GM04503 (cell line): ENCODE measurements around the gene DOCK3.
"Not testable (repeated sequence)": the region's sequence is repeated elsewhere in the genome, so short reads cannot be mapped to it uniquely, and the experiment has no call there.

Experiments used
- DNase-seq: peaks from one replicate; pipeline ENCODE4 v3.0.0-alpha.2; 2012; ENCODE audit warnings: low read depth

The DOCK3 gene

DNA sequence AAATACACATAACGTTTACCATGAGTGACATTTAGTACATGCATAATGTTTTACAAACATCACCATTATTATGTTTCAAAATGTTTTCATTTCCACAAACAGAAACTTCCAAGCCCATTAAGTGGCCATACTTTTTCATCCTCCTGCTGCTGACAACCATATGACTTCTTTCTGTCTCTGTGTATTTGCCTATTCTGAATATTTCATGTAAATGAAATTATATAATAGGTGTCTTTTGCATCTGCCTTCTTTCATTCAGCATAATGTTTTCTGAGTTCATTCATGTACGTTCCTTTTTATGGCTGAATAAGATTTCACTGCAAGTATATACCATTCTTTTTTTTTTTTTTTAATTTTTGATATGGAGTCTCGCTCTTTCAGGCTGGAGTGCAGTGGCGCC is 209.0 kb downstream of the DOCK3 start:
- no peak for DNase-seq

DNA sequence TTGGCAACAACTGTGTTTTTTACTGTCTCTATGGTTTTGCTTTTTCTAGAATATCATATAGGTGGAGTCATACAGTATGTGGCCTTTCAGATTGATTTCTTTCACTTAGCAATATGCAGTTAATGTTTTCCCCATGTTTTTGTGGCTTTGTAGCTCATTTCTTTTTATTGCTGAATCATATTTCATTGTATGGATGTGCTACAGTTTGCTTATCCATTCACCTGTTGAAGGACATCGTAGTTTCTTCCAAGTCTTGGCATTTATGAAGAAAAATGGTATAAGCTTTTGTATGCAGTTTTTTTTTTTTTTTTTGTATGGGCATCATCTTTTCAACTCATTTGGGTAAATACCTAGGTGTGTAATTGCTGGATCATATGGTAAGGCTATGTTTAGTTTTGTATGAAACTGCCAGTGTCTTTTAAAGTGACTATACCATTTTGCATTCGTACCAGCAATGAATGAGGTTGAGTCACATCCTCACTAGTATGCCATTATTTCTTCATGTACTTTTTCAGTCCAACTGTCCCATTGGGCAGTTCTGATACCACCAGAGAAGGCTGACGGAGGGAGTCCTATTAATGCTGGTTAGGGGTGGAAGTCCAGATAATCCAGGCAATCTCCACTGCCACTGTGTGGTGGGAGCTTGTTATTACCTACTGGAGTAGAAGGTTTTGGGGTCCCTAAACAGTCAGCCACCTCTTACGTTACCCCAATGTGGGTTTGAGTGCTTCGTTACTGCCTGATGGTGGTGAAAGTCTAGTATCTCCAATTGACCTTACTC is 210.5 kb downstream of the DOCK3 start:
- no peak for DNase-seq

DNA sequence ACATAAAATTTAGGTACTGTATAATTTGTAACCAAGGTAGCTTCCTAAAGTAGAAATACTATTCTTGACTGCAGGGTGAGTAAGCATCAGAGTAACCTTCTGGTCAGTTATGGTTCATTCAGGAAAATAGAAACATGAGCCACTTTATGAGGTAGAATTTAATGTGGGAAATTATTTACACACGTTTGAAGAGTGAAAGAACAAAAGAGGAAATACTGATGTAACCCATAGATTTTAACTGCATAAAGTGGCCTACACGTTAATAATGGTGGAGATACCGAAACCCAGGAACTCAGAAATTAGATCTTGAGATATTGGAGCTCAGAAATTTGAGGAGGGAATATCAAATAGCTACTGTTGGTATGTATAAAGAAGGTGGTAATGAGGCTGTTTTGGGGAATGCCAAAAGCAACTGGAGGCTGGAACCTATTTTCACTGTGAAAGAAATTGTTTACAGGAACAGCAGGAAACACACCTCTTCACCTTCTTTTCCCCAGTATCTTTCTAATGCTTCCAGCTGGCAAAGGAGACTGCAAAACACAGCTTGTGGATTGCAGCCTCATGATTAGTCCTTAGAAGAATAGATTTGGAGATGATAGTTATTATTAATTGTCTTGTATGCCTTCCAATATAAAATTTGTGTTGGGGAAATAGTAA is 216.1 kb downstream of the DOCK3 start:
- no peak for DNase-seq

DNA sequence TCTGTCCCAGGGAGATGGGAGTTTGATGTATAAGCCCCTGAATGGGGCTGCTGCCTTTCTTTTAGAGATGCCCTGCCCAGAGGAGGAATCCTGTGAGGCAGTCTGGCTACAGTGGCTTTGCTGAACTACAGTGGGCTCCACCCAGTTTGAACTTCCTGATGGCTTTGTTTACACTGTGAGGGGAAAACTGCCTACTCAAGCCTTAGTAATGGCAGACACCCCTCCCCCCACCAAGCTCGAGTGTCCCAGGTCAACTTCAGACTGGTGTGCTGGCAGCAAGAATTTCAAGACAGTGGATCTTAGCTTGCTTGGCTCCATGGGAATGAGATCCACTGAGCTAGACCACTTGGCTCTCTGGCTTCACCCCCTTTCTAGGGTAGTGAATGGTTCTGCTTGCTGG is 226.4 kb downstream of the DOCK3 start:
- not testable (repeated sequence) for DNase-seq

DNA sequence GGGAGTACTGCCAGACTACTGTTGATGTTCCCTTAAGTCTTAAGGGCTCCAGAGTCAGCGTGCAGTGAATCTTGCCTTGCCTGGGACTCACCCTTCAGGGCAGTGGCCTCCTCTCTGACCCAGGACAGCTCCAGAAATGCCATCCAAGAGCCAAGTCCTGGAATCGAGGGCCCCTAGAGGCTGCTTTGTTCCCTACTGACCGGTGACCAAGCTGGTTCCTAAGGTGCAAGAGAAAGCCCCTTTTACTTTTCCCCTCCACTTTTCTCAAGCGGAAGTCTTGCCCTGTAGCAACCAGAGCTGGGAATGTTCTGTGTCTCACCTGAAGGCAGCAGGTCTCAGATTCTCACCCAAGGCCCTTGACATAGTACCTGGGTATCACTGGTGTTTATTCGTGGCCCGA is 238.0 kb downstream of the DOCK3 start:
- DNase-seq = no peak

DNA sequence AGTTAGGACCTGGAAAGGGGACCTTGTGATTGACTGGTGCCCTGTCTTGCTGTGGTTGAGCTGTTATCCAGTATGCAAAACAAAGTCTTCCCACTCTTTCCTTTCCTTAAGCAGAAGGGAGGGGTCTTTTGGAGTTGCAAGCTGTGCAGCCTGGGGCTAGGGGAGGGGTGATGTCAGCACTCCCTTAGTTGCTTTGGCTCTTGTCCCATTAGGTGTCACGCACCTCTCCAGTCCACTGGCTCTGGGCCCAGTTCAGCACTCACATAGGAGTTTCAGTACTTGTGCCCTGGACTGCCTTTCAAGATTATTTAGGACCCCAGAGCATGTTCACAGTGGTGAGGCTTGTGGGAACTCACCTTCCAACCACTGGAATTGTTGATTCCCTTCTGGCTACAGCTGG is 238.5 kb downstream of the DOCK3 start:
- DNase-seq = no peak

DNA sequence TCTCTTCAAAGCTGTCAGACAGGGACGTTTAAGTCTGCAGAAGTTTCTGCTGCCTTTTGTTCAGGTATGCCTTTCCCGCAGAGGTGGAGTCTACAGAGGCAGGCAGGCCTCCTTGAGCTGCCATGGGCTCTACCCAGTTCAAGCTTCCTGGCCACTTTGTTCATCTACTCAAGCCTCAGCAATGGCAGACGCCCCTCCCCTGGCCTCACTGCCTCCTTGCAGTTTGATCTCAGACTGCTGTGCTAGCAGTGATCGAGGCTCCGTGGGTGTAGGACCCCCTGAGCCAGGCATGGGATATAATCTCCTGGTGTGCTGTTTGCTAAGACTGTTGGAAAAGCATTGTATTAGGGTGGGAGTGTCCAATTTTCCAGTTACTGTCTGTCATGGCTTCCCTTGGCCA is 247.3 kb downstream of the DOCK3 start:
- DNase-seq = not testable (repeated sequence)

DNA sequence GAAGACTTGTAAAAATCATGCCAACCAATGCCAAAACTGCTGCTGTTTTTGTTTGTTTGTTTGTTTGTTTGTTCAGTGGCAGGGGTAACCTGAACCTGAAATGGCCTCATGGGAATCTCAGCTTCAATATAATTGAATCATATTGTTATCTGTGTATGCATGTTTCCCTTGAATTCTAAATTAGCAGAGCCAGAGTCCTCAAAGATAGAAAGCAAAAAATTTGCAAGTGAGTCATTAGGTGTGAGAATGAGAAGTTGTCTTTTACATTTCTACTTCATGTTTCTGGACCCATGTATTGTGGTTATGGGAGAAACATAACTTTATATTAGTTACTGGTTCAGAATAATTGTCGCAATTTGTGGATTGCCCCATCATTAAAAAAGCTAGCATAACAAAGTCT is 249.2 kb downstream of the DOCK3 start:
- DNase-seq = no peak

DNA sequence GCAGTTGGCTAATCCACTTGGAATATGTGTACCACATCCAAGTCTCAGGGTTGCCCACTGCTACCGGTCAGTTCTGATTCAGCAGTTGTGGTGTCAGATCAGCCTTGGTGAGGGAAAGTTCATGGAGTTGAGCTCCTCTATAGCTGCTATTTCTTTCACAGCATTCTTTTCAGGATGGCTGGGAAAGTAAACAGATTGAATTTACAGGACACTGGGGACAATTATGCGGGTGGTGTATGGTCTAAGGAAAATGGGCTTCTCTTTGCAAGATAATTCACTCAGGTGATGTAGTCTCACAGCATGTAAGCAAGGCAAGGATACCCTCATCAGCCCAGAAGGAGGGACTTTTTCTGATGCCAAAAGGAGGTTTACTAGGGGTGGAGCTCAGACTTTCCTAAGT is 249.9 kb downstream of the DOCK3 start:
- DNase-seq = no peak

DNA sequence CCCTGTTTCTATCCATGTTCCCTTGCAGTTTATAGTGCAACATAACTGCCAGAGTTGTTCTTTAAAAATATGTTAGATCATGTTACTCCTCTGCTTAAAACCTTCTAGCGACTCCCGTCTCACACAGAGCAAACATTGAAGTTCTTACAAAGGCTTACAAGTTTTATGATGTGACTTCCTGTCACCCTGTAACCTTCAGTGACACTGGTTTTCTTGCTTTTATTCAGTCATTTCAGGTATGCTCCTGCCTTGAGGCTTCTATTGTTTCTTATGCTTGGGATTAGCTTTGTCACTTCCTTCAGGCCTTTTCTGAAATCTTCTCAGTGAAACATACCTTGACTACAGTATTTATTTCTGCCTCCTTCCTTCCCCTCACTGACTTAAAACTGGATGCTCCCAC is 252.1 kb downstream of the DOCK3 start:
- DNase-seq = no peak

DNA sequence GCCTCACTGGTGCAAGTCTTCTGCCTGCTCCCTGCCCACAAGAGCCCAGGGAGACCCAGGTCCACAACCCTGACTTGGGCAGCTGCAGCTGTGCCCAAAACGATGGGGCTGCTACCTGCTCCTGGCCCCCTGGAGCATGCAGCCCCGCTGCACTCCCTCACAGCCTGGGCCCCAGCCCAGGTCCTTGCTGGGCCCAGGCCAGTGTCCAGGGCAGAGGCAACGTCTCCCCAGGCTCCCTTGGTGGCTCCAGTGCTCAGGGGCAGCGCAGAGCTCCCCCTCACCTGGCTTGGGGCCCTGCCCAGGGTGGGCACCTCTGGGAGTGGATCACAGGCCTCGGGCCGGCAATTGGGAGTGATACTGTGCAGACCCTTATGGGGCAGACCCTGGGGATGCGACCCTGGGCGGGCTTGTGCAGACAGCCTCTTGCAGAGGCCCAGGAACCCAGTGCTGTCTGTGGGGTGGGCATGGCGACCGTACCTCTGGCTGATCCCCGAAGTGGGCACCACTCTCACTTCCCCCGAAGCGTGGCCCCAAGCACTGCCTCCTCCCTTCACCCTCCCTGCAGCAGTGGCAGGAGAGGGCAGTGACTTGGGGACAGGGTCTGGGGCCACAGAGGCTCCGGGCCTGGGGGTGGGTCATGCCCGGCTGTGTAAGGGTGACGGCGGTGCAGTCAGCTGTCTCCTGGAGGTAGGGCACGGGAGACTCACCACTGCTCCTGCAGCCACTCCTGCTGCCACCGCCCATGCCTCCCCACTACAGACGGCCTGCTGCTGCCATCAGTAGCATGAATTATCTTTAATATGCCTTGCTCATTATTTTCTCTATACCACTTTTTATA is 255.9 kb downstream of the DOCK3 start:
- DNase-seq = no peak

DNA sequence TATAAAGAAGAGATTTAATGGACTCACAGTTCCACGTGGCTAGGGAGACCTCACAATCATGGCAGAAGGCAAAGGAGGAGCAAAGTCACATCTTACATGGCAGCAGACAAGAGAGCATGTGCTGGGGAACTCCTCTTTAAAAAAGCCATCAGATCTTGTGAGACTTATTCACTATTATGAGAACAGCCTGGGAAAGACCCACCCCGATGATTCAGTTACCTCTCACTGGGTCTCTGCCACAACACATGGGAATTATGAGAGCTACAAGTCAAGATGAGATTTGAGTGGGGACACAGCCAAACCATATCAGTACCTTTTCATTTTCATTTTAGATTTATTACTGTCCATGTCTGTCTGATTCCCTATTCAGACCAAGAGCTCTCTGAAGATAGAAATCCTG is 258.2 kb downstream of the DOCK3 start:
- not testable (repeated sequence) for DNase-seq

DNA sequence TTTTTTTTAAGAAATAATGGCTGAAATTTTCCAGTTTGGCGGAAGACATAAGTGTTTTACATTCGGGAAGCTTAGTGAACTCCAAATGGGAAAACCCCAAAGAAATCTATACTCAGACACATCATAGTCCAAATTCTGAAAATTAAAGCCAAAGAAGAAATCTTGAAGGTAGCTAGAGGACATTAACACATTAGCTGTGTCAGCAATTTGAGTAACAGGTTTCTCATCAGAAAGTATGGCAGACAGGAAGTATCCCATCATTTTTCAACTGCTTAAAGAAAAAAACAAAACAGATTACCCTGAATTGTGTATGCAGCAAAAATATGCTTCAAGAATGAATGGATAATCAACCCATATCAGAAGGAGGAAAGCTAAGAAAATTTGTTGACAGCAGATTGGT is 261.7 kb downstream of the DOCK3 start:
- DNase-seq = no peak

DNA sequence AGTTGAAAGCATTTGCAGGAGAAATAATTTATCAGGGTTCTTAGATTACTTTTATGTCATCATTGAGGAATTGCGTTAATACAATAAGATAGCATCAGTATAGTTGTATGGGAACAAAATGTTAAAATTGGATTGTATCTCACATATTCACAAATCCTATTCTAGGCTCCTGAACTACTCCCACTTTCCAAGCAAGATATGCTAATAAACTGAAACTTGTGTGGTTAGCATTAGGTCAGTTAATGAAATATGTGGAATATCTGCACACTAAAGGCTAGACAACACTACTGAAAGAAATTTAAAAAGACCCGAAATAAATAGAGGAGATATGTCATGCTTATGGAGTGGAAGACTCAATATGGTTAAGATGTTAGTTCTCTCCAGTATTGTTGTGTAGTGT is 272.7 kb downstream of the DOCK3 start:
- DNase-seq = no peak

DNA sequence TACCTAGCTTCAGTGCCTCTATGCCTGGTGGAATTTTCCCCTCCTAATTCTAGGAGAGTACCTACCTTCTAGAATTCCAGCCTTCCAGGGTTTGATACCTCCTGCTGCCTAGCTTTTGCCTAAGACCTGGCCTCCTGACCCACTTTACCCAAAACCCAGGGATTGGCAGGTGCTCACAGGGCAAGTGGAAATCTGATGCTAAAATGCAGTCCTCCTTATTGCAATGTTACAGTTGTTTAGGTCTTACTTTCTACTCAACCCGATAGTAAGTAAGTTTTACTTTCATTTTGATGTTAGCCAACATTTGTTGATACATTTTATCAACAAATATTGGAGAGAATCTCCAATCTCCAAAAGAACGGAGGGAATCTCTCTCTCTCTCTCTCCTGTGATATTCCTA is 275.9 kb downstream of the DOCK3 start:
- DNase-seq = no peak

DNA sequence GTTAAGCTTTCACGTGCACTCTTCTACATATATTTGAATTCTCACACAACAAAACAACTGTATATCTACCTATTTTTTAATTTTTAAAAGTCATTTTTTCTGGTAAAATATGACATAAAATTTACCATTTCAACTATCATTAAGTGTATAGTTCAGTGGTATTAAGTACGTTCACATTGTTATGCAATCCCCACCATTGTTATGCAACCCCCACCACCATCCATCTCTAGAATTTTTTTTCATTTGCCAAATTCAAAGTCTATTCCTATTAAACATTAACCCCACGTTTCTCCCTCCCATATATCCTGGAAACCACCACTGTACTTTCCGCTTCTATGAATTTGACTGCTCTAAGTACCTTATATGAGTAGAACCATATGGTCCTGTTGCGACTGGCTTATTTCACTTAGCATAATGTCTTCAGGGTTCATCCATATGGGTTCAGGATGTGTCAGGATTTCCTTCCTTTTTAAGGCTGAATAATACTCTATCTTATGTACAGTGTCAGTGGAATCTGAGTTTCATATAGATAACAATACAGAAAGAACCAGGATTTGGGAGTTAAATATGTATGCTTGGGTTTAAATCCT is 279.2 kb downstream of the DOCK3 start:
- no peak for DNase-seq

DNA sequence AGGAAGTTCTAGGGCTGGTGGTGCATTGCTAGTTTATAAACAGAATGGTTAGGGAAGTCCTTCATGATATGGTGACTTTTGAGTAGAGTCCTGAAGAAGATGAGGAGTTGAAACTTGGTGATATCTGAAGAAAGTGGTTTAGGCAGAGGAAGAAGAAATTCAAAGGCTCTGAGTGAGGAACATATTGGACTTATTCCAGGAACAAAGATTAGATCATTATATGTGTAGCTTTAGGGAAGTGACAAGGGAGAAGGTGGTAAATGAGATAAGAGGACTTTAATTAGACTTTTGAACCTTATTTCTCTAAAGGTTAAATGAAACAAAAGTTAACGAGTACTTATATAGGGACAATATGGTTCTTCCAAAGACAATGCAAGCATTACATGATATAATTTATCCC is 286.7 kb downstream of the DOCK3 start:
- DNase-seq = no peak

DNA sequence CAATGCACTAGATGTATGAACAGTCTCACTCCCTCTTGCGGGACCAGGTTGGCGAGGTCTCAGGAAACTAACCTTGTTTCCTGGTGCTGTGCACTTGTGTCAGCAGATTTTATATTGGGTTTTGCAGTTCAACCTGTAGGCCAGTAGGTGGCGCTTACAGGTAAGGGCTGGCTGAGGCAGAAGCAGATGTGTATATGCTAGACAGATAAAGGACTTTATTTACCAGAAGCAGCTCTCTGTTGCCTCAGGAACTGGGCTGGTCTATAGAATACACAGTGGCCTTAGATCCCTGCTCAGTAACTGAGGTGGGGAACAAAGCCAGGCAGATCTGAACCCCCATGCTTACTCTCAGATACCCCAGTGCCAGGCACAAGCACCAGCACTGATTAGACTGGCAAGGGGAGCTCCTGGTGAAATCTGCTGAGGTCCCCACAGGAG is 296.8 kb downstream of the DOCK3 start:
- DNase-seq = peak; percentile 4

DNA sequence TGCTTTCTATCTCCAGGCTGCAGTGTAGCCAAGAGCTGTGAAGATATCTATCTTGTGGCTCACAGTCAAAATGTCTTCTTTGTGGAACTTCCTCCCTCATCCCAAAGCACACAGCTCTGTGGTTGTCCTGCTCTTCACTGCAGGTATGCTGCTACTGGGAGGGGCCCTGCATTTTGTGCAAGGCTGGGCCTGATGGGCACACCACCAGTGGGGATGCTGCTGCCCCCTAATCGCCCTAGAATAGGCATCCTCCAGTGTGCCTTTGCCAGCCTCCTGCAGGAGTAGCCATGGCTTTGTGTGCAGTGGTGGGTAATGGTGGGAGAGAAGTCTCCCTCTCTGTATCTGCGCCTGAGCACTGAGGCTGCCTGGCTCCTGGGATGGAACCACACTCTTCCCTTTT is 297.3 kb downstream of the DOCK3 start:
- DNase-seq = no peak

DNA sequence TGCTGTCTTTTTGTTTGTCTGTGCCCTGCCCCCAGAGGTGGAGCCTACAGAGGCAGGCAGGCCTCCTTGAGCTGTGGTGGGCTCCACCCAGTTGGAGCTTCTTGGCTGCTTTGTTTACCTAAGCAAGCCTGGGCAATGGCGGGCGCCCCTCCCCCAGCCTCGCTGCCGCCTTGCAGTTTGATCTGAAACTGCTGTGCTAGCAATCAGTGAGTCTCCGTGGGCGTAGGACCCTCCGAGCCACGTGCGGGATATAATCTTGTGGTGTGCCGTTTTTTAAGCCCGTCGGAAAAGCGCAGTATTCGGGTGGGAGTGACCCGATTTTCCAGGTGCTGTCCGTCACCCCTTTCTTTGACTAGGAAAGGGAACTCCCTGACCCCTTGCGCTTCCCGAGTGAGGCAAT is 303.9 kb downstream of the DOCK3 start:
- not testable (repeated sequence) for DNase-seq

DNA sequence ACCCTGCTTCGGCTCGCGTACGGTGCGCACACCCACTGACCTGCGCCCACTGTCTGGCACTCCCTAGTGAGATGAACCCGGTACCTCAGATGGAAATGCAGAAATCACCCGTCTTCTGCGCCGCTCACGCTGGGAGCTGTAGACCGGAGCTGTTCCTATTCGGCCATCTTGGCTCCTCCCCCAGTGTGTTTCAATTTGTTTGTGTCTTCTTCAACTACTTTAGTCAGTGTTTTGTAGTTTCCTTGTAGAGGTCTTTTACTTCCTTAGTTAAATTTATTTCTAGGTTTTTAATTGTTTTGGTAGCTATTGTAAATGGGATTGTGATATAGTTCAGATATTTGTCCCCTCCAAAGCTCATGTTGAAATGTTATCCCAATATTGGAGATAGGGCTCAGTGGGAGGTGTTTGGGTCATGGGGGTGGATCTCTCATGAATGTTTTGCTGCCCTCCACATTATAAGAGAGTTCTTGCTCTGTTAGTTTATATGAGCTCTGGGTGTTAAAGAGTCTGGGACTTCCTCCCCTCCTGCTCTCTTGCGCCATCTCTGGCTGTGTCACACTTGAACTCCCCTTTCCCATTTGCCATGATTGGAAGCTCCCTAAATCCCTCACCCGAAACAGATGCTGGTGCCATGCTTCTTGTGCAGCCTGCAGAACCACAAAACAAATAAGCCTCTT is 304.4 kb downstream of the DOCK3 start:
- no peak for DNase-seq
